Measurements from ENCODE around the gene ZP2.
"Not testable (repeated sequence)": the region's sequence is repeated elsewhere in the genome, so short reads cannot be mapped to it uniquely, and the experiment has no call there.

The ZP2 gene

DNA sequence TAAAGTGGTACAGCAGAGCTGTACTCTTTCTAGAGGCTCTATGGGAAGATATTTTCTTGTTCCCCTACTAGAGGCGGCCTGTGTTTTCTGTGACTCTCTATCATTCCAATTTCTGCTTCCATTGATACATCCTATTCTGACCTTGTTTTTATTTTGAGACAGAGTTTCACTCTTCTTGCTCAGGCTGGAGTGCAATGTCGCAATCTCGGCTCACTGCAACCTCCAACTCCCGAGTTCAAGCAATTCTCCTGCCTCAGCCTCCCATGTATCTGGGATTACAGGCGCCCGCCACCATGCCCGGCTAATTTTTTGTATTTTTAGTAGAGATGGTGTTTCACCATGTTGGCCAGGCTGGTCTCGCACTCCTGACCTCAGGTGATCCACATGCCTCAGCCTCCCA lies 16.0 kb downstream of the ZP2 start:
- H3K27ac ChIP-seq (ENCODE audit: low read depth, low read length); H3K4me1 ChIP-seq (ENCODE audit: control insufficient read depth in 5 of 5, insufficient read depth in 5 of 5, low read length in 5 of 5); H3K9ac ChIP-seq (ENCODE audit: low read length in 5 of 5); H3K9me3 ChIP-seq (ENCODE audit: control insufficient read depth in 5 of 5, low read length in 5 of 5); H3K36me3 ChIP-seq (ENCODE audit: control insufficient read depth in 5 of 5, insufficient read depth in 5 of 5, low read length in 5 of 5); H3K4me3 ChIP-seq (ENCODE audit: low read depth in 1 of 5, low read length in 5 of 5): not testable (repeated sequence)
- peaks cover under 1 to 15% (median 8%) of the 10 kb centered on the region in 5 donors for H3K27me3 ChIP-seq (ENCODE audit: control insufficient read depth in 5 of 5, insufficient read depth in 4 of 5, low read length in 5 of 5)

DNA sequence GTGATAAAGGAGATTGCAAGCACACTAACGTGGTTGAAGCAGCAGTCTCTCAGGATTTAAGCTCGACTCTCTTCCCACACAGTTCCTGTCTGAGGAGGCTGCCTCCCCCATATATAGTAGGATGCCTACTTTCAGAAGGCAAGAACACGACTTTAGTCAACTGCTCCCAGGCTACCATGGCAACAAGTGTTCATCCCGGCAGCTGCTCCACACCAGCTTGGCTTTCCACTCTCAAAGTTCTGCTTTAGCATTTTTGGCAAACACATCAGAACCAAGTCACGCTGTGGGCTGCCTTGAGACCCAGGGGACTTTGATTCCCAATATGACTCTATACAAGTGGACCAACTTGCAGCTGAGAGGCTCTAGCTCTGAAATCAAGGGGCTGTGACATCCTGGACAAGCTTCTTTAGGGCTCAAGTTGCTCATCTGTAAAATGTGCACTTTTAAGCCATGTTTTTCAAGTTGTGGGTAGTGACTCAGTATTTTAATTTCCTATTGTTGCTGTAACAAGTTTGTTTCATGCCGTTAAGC lies 16.5 kb downstream of the ZP2 start:
- Histone ChIP-seq H3K9ac (ENCODE audit: low read length in 5 of 5) (no peak overlapping the region), H3K27ac (ENCODE audit: low read depth, low read length) (no peak overlapping the region), H3K36me3 (ENCODE audit: control insufficient read depth in 5 of 5, insufficient read depth in 5 of 5, low read length in 5 of 5) (no peaks in the 10 kb centered on the region), H3K9me3 (ENCODE audit: control insufficient read depth in 5 of 5, low read length in 5 of 5) (peaks cover 0 to 10% (median 4%) of the 10 kb centered on the region in 5 donors), H3K4me3 (ENCODE audit: low read depth in 1 of 5, low read length in 5 of 5) (no peak overlapping the region), H3K27me3 (ENCODE audit: control insufficient read depth in 5 of 5, insufficient read depth in 4 of 5, low read length in 5 of 5) (peaks cover 0 to 14% (median 8%) of the 10 kb centered on the region in 5 donors), H3K4me1 (ENCODE audit: control insufficient read depth in 5 of 5, insufficient read depth in 5 of 5, low read length in 5 of 5) (no peaks in the 10 kb centered on the region)

DNA sequence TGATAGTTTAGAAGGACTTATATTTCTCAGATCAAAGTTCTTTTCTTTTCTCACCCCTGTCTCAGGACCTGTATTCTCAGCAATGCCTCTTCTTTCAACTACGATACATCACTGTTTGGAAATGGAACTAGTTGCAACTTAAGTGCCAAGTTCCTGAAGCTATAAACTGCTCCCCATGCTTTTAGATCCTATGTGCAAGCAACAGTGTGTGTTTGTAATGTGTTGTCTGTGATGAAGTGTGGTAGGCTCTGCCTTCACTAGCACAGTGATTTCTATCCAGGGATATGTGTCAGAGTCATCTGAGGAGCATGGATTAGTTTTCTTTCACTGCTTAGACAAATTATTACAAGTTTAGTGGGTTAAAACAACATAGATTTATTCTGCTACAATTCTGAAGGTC lies 18.4 kb downstream of the ZP2 start:
- Histone ChIP-seq H3K27me3 (ENCODE audit: control insufficient read depth in 5 of 5, insufficient read depth in 4 of 5, low read length in 5 of 5) (peaks cover 0 to 11% (median 6%) of the 10 kb centered on the region in 5 donors), H3K36me3 (ENCODE audit: control insufficient read depth in 5 of 5, insufficient read depth in 5 of 5, low read length in 5 of 5) (no peaks in the 10 kb centered on the region), H3K27ac (ENCODE audit: low read depth, low read length) (no peak overlapping the region), H3K9me3 (ENCODE audit: control insufficient read depth in 5 of 5, low read length in 5 of 5) (peaks cover 0 to 10% (median 4%) of the 10 kb centered on the region in 5 donors), H3K9ac (ENCODE audit: low read length in 5 of 5) (no peak overlapping the region), H3K4me1 (ENCODE audit: control insufficient read depth in 5 of 5, insufficient read depth in 5 of 5, low read length in 5 of 5) (peaks cover 0 to 6% (median 2%) of the 10 kb centered on the region in 5 donors), H3K4me3 (ENCODE audit: low read depth in 1 of 5, low read length in 5 of 5) (no peak overlapping the region)

DNA sequence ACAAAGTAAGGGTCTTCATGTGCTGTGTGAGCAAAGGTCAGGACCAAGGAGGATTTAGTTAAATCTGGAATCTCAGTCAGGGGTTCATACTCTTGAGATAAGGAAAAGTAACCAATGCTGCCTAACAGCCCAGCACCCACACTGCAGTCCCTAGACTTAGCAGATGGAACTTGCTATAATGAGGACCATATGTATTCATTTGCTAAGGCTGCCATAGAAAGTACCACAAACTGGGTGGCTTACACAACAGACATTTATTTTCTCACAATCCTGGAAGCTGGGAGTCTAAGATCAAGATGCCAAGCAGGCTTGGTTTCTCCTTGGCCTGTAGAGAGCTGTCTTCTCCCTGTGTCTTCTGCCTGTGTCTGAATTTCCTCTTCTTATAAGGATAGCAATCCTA lies 20.8 kb downstream of the ZP2 start:
- Histone ChIP-seq H3K27me3 (ENCODE audit: control insufficient read depth in 5 of 5, insufficient read depth in 4 of 5, low read length in 5 of 5) (peaks cover 0 to 11% (median 2%) of the 10 kb centered on the region in 5 donors), H3K9ac (ENCODE audit: low read length in 5 of 5) (no peak overlapping the region), H3K27ac (ENCODE audit: low read depth, low read length) (no peak overlapping the region), H3K9me3 (ENCODE audit: control insufficient read depth in 5 of 5, low read length in 5 of 5) (peaks cover 0 to 10% (median 4%) of the 10 kb centered on the region in 5 donors), H3K36me3 (ENCODE audit: control insufficient read depth in 5 of 5, insufficient read depth in 5 of 5, low read length in 5 of 5) (no peaks in the 10 kb centered on the region), H3K4me1 (ENCODE audit: control insufficient read depth in 5 of 5, insufficient read depth in 5 of 5, low read length in 5 of 5) (peaks cover 0 to 6% (median 2%) of the 10 kb centered on the region in 5 donors), H3K4me3 (ENCODE audit: low read depth in 1 of 5, low read length in 5 of 5) (no peak overlapping the region)

DNA sequence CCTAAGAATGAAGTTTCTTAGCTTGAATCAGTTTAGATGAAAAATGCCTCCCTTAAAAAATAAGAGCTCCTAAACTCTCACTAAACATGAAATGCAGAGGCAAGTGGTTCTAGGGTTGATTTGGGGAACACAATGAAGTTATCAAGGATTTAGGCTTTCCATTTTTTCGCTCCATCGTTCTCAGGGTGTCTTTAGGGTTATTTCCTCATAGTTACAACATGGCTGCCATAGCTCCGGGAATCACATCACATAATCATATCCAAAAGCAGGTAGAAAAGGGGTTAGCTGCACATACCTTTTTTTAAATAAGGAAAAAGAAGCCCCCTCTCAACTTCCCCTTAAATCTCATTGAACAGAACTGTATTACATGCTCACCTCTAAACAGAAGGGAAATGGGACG lies 21.4 kb downstream of the ZP2 start:
- Histone ChIP-seq H3K4me3 (ENCODE audit: low read depth in 1 of 5, low read length in 5 of 5) (no peak overlapping the region), H3K9ac (ENCODE audit: low read length in 5 of 5) (no peak overlapping the region), H3K4me1 (ENCODE audit: control insufficient read depth in 5 of 5, insufficient read depth in 5 of 5, low read length in 5 of 5) (peaks cover 0 to 6% (median 2%) of the 10 kb centered on the region in 5 donors), H3K27me3 (ENCODE audit: control insufficient read depth in 5 of 5, insufficient read depth in 4 of 5, low read length in 5 of 5) (peaks cover 0 to 9% (median 2%) of the 10 kb centered on the region in 5 donors), H3K27ac (ENCODE audit: low read depth, low read length) (no peak overlapping the region), H3K9me3 (ENCODE audit: control insufficient read depth in 5 of 5, low read length in 5 of 5) (peaks cover 0 to 10% (median 4%) of the 10 kb centered on the region in 5 donors), H3K36me3 (ENCODE audit: control insufficient read depth in 5 of 5, insufficient read depth in 5 of 5, low read length in 5 of 5) (no peaks in the 10 kb centered on the region)

DNA sequence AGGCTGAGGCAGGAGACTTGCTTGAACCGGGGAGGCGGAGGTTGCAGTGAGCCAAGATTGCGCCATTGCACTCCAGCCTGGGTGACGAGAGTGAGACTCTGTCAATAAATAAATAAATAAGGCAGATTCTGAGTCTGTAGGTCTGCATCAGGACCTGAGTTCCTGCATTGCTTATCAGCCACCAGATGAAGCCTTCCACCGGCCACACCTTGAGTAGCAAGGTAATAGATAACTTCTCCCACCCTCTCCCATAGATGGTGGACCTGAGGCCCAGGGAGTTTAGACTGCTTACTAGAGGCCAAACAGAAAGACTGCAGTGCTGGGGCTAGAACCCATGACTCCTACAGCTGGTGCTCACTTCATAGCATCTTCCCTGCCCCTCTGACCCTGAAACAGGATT lies 22.1 kb downstream of the ZP2 start:
- Histone ChIP-seq H3K27ac (ENCODE audit: low read depth, low read length) (no peak overlapping the region), H3K4me1 (ENCODE audit: control insufficient read depth in 5 of 5, insufficient read depth in 5 of 5, low read length in 5 of 5) (peaks cover 0 to 6% (median 2%) of the 10 kb centered on the region in 5 donors), H3K9me3 (ENCODE audit: control insufficient read depth in 5 of 5, low read length in 5 of 5) (peaks cover 0 to 10% (median 4%) of the 10 kb centered on the region in 5 donors), H3K4me3 (ENCODE audit: low read depth in 1 of 5, low read length in 5 of 5) (no peak overlapping the region), H3K36me3 (ENCODE audit: control insufficient read depth in 5 of 5, insufficient read depth in 5 of 5, low read length in 5 of 5) (no peaks in the 10 kb centered on the region), H3K27me3 (ENCODE audit: control insufficient read depth in 5 of 5, insufficient read depth in 4 of 5, low read length in 5 of 5) (peaks cover 0 to 3% (median 2%) of the 10 kb centered on the region in 5 donors), H3K9ac (ENCODE audit: low read length in 5 of 5) (no peak overlapping the region)

DNA sequence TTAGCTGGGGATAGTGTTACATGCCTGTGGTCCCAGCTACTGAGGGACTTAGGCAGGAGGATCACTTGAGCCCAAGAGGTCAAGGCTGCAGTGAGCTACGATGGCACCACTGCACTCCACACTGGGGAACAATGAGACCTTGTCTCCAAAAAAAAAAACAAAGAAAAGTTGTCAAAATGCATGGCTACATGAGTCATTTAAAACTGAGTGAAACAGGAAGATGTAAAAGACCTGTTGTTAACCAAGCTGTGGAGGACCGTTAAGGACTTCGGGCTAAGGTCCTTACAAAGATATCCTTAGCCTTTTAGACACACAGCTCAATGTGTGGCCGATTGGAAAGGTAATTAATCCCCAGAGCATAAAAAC lies 25.1 kb downstream of the ZP2 start:
- peaks cover 0 to 19% (median 10%) of the 10 kb centered on the region in 5 donors for H3K36me3 ChIP-seq (ENCODE audit: control insufficient read depth in 5 of 5, insufficient read depth in 5 of 5, low read length in 5 of 5)
- no peak overlapping the region for H3K27ac ChIP-seq (ENCODE audit: low read depth, low read length)
- H3K27me3 ChIP-seq (ENCODE audit: control insufficient read depth in 5 of 5, insufficient read depth in 4 of 5, low read length in 5 of 5), result peaks cover 0 to 2% (median 0%) of the 10 kb centered on the region in 5 donors
- H3K9ac ChIP-seq (ENCODE audit: low read length in 5 of 5), result no peak overlapping the region
- H3K4me1 ChIP-seq (ENCODE audit: control insufficient read depth in 5 of 5, insufficient read depth in 5 of 5, low read length in 5 of 5), result peaks cover 0 to 6% (median 2%) of the 10 kb centered on the region in 5 donors
- H3K9me3 ChIP-seq (ENCODE audit: control insufficient read depth in 5 of 5, low read length in 5 of 5), result peaks cover 0 to 2% (median 0%) of the 10 kb centered on the region in 5 donors
- H3K4me3 ChIP-seq (ENCODE audit: low read depth in 1 of 5, low read length in 5 of 5), result no peak overlapping the region

DNA sequence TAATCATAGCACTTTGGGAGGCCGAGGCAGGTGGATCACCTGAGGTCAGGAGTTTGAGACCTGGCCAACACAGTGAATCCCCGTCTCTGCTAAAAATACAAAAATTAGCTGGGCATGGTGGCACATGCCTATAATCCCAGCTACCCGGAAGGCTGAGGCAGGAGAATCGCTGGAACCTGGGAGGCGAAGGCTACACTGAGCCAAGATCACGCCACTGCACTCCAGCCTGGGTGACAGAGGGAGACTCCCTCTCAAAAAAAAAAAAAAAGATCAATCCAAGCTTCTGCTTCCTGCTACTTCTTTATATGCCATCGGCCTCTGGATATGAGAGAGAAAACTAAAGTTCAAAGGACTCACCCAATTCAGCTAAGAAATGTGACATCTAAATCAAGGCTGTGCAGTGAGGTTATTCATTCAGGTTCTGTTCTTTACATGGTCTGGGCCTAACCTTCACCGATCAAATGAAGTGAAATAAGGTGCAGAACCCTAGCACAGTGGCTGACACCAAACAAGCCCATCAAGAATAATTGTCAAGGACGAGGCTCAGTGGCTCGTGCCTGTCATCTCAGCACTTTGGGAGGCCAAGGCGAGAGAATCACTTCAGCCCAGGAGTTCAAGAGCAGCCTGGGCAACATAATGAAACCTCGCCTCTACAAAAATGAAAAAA lies 25.6 kb downstream of the ZP2 start:
- no peak overlapping the region for H3K4me3 ChIP-seq (ENCODE audit: low read depth in 1 of 5, low read length in 5 of 5)
- H3K36me3 ChIP-seq (ENCODE audit: control insufficient read depth in 5 of 5, insufficient read depth in 5 of 5, low read length in 5 of 5), result peaks cover 0 to 24% (median 15%) of the 10 kb centered on the region in 5 donors
- peaks cover 0 to 6% (median 2%) of the 10 kb centered on the region in 5 donors for H3K4me1 ChIP-seq (ENCODE audit: control insufficient read depth in 5 of 5, insufficient read depth in 5 of 5, low read length in 5 of 5)
- no peak overlapping the region for H3K27ac ChIP-seq (ENCODE audit: low read depth, low read length)
- no peak overlapping the region for H3K9ac ChIP-seq (ENCODE audit: low read length in 5 of 5)
- peaks cover 0 to 2% (median 0%) of the 10 kb centered on the region in 5 donors for H3K9me3 ChIP-seq (ENCODE audit: control insufficient read depth in 5 of 5, low read length in 5 of 5)
- H3K27me3 ChIP-seq (ENCODE audit: control insufficient read depth in 5 of 5, insufficient read depth in 4 of 5, low read length in 5 of 5), result peaks cover 0 to 2% (median 0%) of the 10 kb centered on the region in 5 donors

DNA sequence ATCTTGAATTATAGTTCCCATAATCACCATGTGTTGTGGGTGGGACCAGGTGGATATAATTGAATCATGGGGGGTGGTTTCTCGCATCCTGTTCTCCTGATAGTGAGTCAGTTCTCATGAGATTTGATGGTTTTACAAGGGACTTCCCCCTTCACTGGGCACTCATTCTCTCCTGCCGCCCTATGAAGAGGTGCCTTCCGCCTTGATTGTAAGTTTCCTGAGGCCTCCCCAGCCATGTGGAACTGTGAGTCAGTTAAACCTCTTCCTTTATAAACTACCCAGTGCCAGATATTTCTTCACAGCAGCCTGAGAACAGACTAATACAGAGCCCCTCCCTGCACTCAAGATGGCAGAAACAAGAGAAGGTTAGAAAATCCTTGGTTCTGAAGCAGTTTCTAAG lies 26.5 kb downstream of the ZP2 start:
- no peak overlapping the region for H3K4me3 ChIP-seq (ENCODE audit: low read depth in 1 of 5, low read length in 5 of 5)
- H3K36me3 ChIP-seq (ENCODE audit: control insufficient read depth in 5 of 5, insufficient read depth in 5 of 5, low read length in 5 of 5), result peaks cover 0 to 32% (median 18%) of the 10 kb centered on the region in 5 donors
- no peaks in the 10 kb centered on the region for H3K9me3 ChIP-seq (ENCODE audit: control insufficient read depth in 5 of 5, low read length in 5 of 5)
- peaks cover 0 to 7% (median 2%) of the 10 kb centered on the region in 5 donors for H3K4me1 ChIP-seq (ENCODE audit: control insufficient read depth in 5 of 5, insufficient read depth in 5 of 5, low read length in 5 of 5)
- no peak overlapping the region for H3K9ac ChIP-seq (ENCODE audit: low read length in 5 of 5)
- H3K27me3 ChIP-seq (ENCODE audit: control insufficient read depth in 5 of 5, insufficient read depth in 4 of 5, low read length in 5 of 5), result peaks cover 0 to 2% (median 0%) of the 10 kb centered on the region in 5 donors
- no peak overlapping the region for H3K27ac ChIP-seq (ENCODE audit: low read depth, low read length)

DNA sequence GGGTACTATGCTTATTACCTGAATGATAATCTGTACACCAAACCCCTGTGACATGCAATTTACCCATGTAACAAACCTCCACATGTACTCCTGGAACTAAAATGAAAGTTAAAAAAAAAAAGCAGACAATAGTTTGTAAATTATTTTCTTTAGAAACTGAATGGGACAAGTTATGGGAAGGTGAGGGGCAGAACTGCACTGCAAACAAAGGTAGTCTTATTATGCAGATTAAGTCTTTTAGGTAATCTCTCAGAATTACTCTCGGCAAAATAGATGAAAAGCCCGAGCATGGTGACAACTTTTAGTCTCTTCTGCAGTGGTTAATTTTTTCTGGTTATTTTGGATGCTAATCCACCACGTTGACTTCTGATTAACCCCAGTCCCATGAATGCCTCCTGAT lies 27.4 kb downstream of the ZP2 start:
- H3K9me3 ChIP-seq (ENCODE audit: control insufficient read depth in 5 of 5, low read length in 5 of 5), result no peaks in the 10 kb centered on the region
- no peak overlapping the region for H3K4me3 ChIP-seq (ENCODE audit: low read depth in 1 of 5, low read length in 5 of 5)
- no peak overlapping the region for H3K9ac ChIP-seq (ENCODE audit: low read length in 5 of 5)
- no peak overlapping the region for H3K27ac ChIP-seq (ENCODE audit: low read depth, low read length)
- H3K4me1 ChIP-seq (ENCODE audit: control insufficient read depth in 5 of 5, insufficient read depth in 5 of 5, low read length in 5 of 5), result peaks cover 0 to 15% (median 10%) of the 10 kb centered on the region in 5 donors
- H3K27me3 ChIP-seq (ENCODE audit: control insufficient read depth in 5 of 5, insufficient read depth in 4 of 5, low read length in 5 of 5), result peaks cover 0 to 2% (median 0%) of the 10 kb centered on the region in 5 donors
- H3K36me3 ChIP-seq (ENCODE audit: control insufficient read depth in 5 of 5, insufficient read depth in 5 of 5, low read length in 5 of 5), result peaks cover 0 to 40% (median 24%) of the 10 kb centered on the region in 5 donors
